Measurements from ENCODE around the gene NXNL1.

NXNL1 gene

GRCh38 chr19:17420475-17420924, 40.2 kb downstream of the NXNL1 start:
- FAIRE-seq: no peak
- peak; percentile 5 for DNase-seq (ENCODE audit: low spot score)

- FAIRE-seq (peak; percentile 88), DNase-seq (ENCODE audit: low spot score) (peak; percentile 98)
Measured at GRCh38 chr19:17419621-17420474, 40.9 kb downstream of the NXNL1 start, which contains the start of gene MVB12A. MVB12A (plus strand) TSS chr19:17420047; CDS start chr19:17420136, 89 bp downstream.

- FAIRE-seq (no peak), DNase-seq (ENCODE audit: low spot score) (peak; percentile 4)
Measured at GRCh38 chr19:17419154-17419620, 41.5 kb downstream of the NXNL1 start.

- FAIRE-seq: no peak
- DNase-seq (ENCODE audit: low spot score): no peak
Measured at GRCh38 chr19:17418710-17419109, 42.0 kb downstream of the NXNL1 start.

- DNase-seq (ENCODE audit: low spot score) (no peak), FAIRE-seq (no peak)
Measured at GRCh38 chr19:17415121-17415520, 45.6 kb downstream of the NXNL1 start.

GRCh38 chr19:17414097-17414496, 46.6 kb downstream of the NXNL1 start:
- no peak for FAIRE-seq
- no peak for DNase-seq (ENCODE audit: low spot score)

- FAIRE-seq (no peak), DNase-seq (ENCODE audit: low spot score) (no peak)
Measured at GRCh38 chr19:17411801-17412200, 48.9 kb downstream of the NXNL1 start.

GRCh38 chr19:17409990-17410389, 50.7 kb downstream of the NXNL1 start:
- FAIRE-seq: no peak

GRCh38 chr19:17406887-17407196, 53.9 kb downstream of the NXNL1 start:
- DNase-seq (ENCODE audit: low spot score): no peak
- FAIRE-seq: no peak

More at GRCh38 chr19:17409990-17410389, 50.7 kb downstream of the NXNL1 start:
- DNase-seq (ENCODE audit: low spot score): no peak

- FAIRE-seq (peak; percentile 88), DNase-seq (ENCODE audit: low spot score) (peak; percentile 87)
Measured at GRCh38 chr19:17406046-17406886, 54.5 kb downstream of the NXNL1 start.
